GM18951 (cell line): ENCODE data around the gene ZGPAT.

Experiments
- POLR2A ChIP-seq: IDR thresholded peaks from 4 replicates; pipeline ENCODE4 v1.6.1; 2011; ENCODE audit warnings: mild to moderate bottlenecking; ENCODE audit not compliant: insufficient read length, insufficient read depth; ENCODE audit errors: extremely low read depth
- in situ Hi-C: fragments of 300-500 bp; cut with MboI; formaldehyde crosslinking; loops from one replicate; pipeline ENCODE4 v1.12.0; 2022; ENCODE audit warnings: low sequenced_read_pairs, mixed read lengths, inconsistent platforms; ENCODE audit not compliant: unreplicated experiment

Gene ZGPAT

DNA sequence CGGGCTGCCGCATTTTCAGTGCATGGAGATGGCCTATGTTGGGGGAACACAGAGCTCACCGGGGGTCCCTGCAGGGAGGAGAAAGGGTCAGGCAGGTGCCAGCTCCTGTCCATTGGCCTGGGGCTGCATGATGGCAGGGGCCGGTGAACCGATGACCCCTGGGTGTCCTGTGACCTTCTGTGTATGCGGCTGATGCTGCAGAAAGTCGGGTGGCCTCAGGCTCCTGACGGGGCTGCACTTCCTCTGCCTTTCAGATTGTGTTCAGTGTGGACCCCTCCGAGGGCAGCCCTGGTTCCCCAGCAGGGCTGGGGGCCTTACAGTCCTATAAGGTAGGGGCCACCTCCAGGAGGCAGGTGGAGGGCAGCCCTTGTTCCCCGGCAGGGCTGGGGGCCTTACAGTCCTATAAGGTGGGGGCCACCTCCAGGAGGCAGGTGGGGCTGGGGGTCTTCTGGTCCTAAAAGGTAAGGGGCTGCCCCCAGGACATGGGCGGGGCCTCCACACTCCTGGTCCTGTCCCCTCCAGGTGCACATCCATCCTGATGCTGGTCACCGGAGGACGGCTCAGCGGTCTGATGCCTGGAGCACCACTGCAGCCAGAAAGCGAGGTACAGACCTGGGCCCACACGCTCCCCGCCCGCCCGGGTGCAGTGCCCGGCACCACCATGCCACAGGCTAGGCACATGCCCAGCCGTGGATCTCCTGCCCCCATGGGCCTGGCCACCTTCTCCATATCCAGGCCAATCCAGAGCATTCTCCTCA is 22.4 kb upstream of the ZGPAT start:
- in situ Hi-C loops, result no loop called here

GRCh38 chr20:63686094-63686491 is 21.7 kb upstream of the ZGPAT start:
- in situ Hi-C loops, result no loop called here
- TF ChIP-seq POLR2A, result no peak

More for the DNA sequence above, 22.4 kb upstream of the ZGPAT start:
- no peak for TF ChIP-seq POLR2A

GRCh38 chr20:63686492-63687321 is 21.1 kb upstream of the ZGPAT start:
- in situ Hi-C loops, result no loop called here
- no peak for TF ChIP-seq POLR2A

GRCh38 chr20:63687419-63688178 is 20.2 kb upstream of the ZGPAT start:
- in situ Hi-C loops, result no loop called here
- no peak for TF ChIP-seq POLR2A

- in situ Hi-C loops, result no loop called here
- TF ChIP-seq POLR2A, result no peak
Measured at GRCh38 chr20:63688228-63689045, 19.4 kb upstream of the ZGPAT start.

- in situ Hi-C loops, result no loop called here
- no peak for TF ChIP-seq POLR2A
Measured at GRCh38 chr20:63689046-63690002, 18.5 kb upstream of the ZGPAT start.

DNA sequence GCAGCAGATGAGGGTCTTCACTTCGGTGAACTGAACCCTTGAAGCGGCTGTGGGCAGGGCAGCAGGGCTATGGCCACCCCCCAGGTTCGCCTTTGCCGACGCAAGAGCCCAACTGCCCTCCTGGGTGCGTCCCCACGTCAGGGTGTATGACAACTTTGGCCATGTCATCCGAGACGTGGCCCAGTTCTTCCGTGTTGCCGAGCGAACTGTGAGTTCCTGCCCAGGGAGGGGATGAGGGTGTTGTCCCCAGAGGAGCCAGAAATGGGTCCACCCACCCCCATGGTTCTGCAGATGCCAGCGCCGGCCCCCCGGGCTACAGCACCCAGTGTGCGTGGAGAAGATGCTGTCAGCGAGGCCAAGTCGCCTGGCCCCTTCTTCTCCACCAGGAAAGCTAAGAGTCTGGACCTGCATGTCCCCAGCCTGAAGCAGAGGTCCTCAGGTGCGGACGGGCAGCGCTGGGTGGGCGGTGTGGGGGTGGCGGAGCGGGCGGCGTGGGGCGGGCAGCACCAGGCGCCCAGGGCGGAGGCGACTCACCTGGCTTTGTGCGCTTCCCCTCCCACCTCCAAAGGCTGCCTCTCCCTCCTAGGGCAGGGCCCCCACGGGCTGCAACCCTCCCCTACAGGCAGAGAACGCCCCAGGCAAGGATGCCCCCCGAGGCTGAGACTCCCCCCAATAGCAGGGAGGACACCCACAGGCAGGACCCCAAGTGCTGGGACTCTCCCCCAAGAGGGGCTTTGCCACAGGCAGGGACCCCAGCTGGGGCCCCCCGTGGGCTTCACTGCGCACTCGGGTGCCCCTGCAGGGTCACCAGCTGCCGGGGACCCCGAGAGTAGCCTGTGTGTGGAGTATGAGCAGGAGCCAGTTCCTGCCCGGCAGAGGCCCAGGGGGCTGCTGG is 17.6 kb upstream of the ZGPAT start:
- no peak for TF ChIP-seq POLR2A
- in situ Hi-C loops, result no loop called here

GRCh38 chr20:63690898-63691710 is 16.7 kb upstream of the ZGPAT start:
- in situ Hi-C loops, result no loop called here
- TF ChIP-seq POLR2A, result no peak

- in situ Hi-C loops, result no loop called here
- no peak for TF ChIP-seq POLR2A
Measured at GRCh38 chr20:63691711-63692435, 16.0 kb upstream of the ZGPAT start.
